Liver (tissue), 9 donors: ENCODE measurements around the gene TMC2. TPM values are rescaled to one million over a fixed set of nuclear protein-coding genes. Genes with fewer than 3 reads are reported as not detected.

ENCODE experiments used
- DNase-seq: peaks from one replicate; pipeline ENCODE4 v3.0.0-alpha.2; 2017; ENCODE audit warnings: low spot score
- H3K27ac ChIP-seq, 2 donors: one replicate each; pipeline ENCODE4 v1.7.0; 2013; ENCODE audit warnings: inconsistent platforms in 2 of 2, low read length in 2 of 2, control low read depth in 1 of 2, low read depth in 1 of 2, mild to moderate bottlenecking in 1 of 2
- H3K27me3 ChIP-seq, 4 donors: one replicate each; pipeline versions ENCODE4 v1.6.1 to v1.7.0; 2013; ENCODE audit warnings: low read length in 3 of 4, inconsistent platforms in 1 of 4, mild to moderate bottlenecking in 1 of 4, moderate library complexity in 1 of 4; ENCODE audit not compliant: control insufficient read depth in 4 of 4, insufficient read depth in 4 of 4
- H3K36me3 ChIP-seq, 4 donors: one replicate each; pipeline versions ENCODE4 v1.6.1 to v1.7.0; 2013; ENCODE audit warnings: low read length in 3 of 4, mild to moderate bottlenecking in 3 of 4, low read depth in 1 of 4, moderate library complexity in 1 of 4; ENCODE audit not compliant: control insufficient read depth in 4 of 4, insufficient read depth in 3 of 4
- H3K4me1 ChIP-seq, 4 donors: one replicate each; pipeline versions ENCODE4 v1.6.1 to v1.7.0; 2013; ENCODE audit warnings: low read length in 3 of 4, mild to moderate bottlenecking in 3 of 4, moderate library complexity in 1 of 4; ENCODE audit not compliant: control insufficient read depth in 4 of 4, insufficient read depth in 4 of 4
- H3K4me3 ChIP-seq, 3 donors: one replicate each; pipeline versions ENCODE4 v1.6.1 to v1.7.0; 2013; ENCODE audit warnings: low read length in 3 of 3, control low read depth in 1 of 3, low read depth in 1 of 3, mild to moderate bottlenecking in 1 of 3
- H3K9ac ChIP-seq, 2 donors: one replicate each; pipeline ENCODE4 v1.7.0; 2013; ENCODE audit warnings: low read length in 2 of 2, mild to moderate bottlenecking in 2 of 2, moderate library complexity in 2 of 2, control low read depth in 1 of 2, low read depth in 1 of 2
- H3K9me3 ChIP-seq, 4 donors: one replicate each; pipeline versions ENCODE4 v1.6.1 to v1.7.0; 2013; ENCODE audit warnings: low read length in 3 of 4; ENCODE audit not compliant: control insufficient read depth in 4 of 4
- ATF3 ChIP-seq: IDR thresholded peaks from 2 replicates; pipeline ENCODE4 v1.6.1; 2016; ENCODE audit warnings: antibody characterized with exemption
- EGR1 ChIP-seq, 2 donors: IDR thresholded peaks; 2 replicates each; pipeline ENCODE4 v1.6.1; 2016 to 2018; ENCODE audit warnings: antibody characterized with exemption in 2 of 2, low read depth in 2 of 2
- FOXA1 ChIP-seq: IDR thresholded peaks from 2 replicates; pipeline ENCODE4 v1.6.1; 2016; ENCODE audit warnings: antibody characterized with exemption
- HNF4G ChIP-seq: IDR thresholded peaks from 2 replicates; pipeline ENCODE4 v1.6.1; 2016; ENCODE audit warnings: antibody characterized with exemption
- JUND ChIP-seq, 2 donors: IDR thresholded peaks; 2 replicates each; pipeline ENCODE4 v1.6.1; 2016; ENCODE audit warnings: antibody characterized with exemption in 2 of 2
- RAD21 ChIP-seq, 2 donors: IDR thresholded peaks; 2 replicates each; pipeline ENCODE4 v1.6.1; 2016; ENCODE audit warnings: antibody characterized with exemption in 2 of 2, mild to moderate bottlenecking in 2 of 2
- RXRA ChIP-seq, 2 donors: IDR thresholded peaks; 2 replicates each; pipeline ENCODE4 v1.6.1; 2017 to 2018; ENCODE audit warnings: antibody characterized with exemption in 2 of 2, mild to moderate bottlenecking in 1 of 2
- YY1 ChIP-seq: IDR thresholded peaks from 2 replicates; pipeline ENCODE4 v1.6.1; 2016; ENCODE audit warnings: antibody characterized with exemption, mild to moderate bottlenecking
- WGBS: extraction: QIAGEN DNeasy Blood & Tissue Kit; methylation state at CpG from one replicate; pipeline ENCODE4 v1.1.7; 2013; 5-methylcytosine and 5-hydroxymethylcytosine counted together
- polyA plus RNA-seq, 2 donors: library from polyadenylated mRNA; stranded (reverse) in 1 of 2; unstranded in 1 of 2; fragments of 200-250 nt in 1 of 2; fragments of >200 nt in 1 of 2; fragmentation: Nextera tagmentation in 1 of 2; extraction: Ambion mirVana in 1 of 2; gene quantifications; one replicate each; pipeline versions ENCODE4 v1.2.1 to v1.2.3, GENCODE V29; 2013 to 2015
- total RNA-seq, 2 donors: library from RNA; depleted of rRNA; stranded (reverse); fragments of >200 nt; gene quantifications; one replicate each; pipeline ENCODE4 v1.2.3, GENCODE V29; 2014
- TF ChIP-seq, protein P1 (sequence below): IDR thresholded peaks from 2 replicates; pipeline ENCODE4 v1.6.1; 2016; ENCODE audit warnings: antibody characterized with exemption, mild to moderate bottlenecking
- TF ChIP-seq, protein P2 (sequence below): IDR thresholded peaks from 2 replicates; pipeline ENCODE4 v1.6.1; 2016; ENCODE audit warnings: antibody characterized with exemption
- donor health status: healthy.
- donor health status: healthy.
- donor health status: healthy.
- donor health status: healthy.
- donor health status: healthy.

TMC2 gene
- total and polyA plus RNA-seq, 4 donors: not detected

DNA sequence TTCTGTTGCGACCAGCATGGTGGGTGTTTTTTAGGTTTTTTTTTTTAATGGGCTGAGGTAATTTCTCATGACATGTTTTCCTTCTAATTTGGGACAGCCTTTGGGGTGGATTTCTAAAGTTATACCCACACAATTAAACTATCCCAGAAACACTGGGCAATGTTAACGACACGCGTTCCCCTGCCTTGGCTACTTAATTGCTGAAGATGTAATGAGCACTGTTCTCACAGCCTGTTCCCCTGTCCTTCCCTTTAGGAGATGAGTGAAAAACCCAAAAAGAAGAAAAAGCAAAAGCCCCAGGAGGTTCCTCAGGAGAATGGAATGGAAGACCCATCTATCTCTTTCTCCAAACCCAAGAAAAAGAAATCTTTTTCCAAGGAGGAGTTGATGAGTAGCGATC lies 121.3 kb downstream of the TMC2 start:
- Histone ChIP-seq H3K27me3 (no peaks in the 10 kb centered on the region), H3K4me3 (no peak overlapping the region), H3K4me1 (peaks cover 3 to 18% (median 11%) of the 10 kb centered on the region in 4 donors), H3K9me3 (no peaks in the 10 kb centered on the region), H3K36me3 (peaks cover 24 to 78% (median 65%) of the 10 kb centered on the region in 4 donors), H3K9ac (no peak overlapping the region), H3K27ac (no peak overlapping the region)
- 95% methylated on average over 5 of the region's 5 CpGs for WGBS
- TF ChIP-seq, protein P1, sequence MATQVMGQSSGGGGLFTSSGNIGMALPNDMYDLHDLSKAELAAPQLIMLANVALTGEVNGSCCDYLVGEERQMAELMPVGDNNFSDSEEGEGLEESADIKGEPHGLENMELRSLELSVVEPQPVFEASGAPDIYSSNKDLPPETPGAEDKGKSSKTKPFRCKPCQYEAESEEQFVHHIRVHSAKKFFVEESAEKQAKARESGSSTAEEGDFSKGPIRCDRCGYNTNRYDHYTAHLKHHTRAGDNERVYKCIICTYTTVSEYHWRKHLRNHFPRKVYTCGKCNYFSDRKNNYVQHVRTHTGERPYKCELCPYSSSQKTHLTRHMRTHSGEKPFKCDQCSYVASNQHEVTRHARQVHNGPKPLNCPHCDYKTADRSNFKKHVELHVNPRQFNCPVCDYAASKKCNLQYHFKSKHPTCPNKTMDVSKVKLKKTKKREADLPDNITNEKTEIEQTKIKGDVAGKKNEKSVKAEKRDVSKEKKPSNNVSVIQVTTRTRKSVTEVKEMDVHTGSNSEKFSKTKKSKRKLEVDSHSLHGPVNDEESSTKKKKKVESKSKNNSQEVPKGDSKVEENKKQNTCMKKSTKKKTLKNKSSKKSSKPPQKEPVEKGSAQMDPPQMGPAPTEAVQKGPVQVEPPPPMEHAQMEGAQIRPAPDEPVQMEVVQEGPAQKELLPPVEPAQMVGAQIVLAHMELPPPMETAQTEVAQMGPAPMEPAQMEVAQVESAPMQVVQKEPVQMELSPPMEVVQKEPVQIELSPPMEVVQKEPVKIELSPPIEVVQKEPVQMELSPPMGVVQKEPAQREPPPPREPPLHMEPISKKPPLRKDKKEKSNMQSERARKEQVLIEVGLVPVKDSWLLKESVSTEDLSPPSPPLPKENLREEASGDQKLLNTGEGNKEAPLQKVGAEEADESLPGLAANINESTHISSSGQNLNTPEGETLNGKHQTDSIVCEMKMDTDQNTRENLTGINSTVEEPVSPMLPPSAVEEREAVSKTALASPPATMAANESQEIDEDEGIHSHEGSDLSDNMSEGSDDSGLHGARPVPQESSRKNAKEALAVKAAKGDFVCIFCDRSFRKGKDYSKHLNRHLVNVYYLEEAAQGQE: no peak
- TF ChIP-seq ATF3: no peak
- no peak for DNase-seq

- TF ChIP-seq RXRA (IDR thresholded peaks at IDR 0.05) (no peak), EGR1 (IDR thresholded peaks at IDR 0.05; ENCODE audit: low read depth in 2 of 2) (no peak), HNF4G (no peak), FOXA1 (no peak), JUND (IDR thresholded peaks at IDR 0.05) (no peak), RAD21 (IDR thresholded peaks at IDR 0.05) (no peak), YY1 (no peak)
- TF ChIP-seq, protein P2, sequence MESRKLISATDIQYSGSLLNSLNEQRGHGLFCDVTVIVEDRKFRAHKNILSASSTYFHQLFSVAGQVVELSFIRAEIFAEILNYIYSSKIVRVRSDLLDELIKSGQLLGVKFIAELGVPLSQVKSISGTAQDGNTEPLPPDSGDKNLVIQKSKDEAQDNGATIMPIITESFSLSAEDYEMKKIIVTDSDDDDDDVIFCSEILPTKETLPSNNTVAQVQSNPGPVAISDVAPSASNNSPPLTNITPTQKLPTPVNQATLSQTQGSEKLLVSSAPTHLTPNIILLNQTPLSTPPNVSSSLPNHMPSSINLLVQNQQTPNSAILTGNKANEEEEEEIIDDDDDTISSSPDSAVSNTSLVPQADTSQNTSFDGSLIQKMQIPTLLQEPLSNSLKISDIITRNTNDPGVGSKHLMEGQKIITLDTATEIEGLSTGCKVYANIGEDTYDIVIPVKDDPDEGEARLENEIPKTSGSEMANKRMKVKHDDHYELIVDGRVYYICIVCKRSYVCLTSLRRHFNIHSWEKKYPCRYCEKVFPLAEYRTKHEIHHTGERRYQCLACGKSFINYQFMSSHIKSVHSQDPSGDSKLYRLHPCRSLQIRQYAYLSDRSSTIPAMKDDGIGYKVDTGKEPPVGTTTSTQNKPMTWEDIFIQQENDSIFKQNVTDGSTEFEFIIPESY: no peak
- TF ChIP-seq, protein P1: no peak
- H3K4me3 ChIP-seq: no peak overlapping the region
- H3K36me3 ChIP-seq: peaks cover 24 to 78% (median 65%) of the 10 kb centered on the region in 4 donors
- H3K9ac ChIP-seq: no peak overlapping the region
- H3K27me3 ChIP-seq: no peaks in the 10 kb centered on the region
- H3K27ac ChIP-seq: no peak overlapping the region
- H3K4me1 ChIP-seq: peaks cover 3 to 20% (median 13%) of the 10 kb centered on the region in 4 donors
- no peak for DNase-seq
- WGBS: 86% methylated on average over 13 of the region's 13 CpGs
- H3K9me3 ChIP-seq: no peaks in the 10 kb centered on the region
These were observed 122.3 kb downstream of the TMC2 start for GRCh38 chr20:2658414-2659354.
